Adrenal gland (tissue), 5 donors: ENCODE results near the gene APOL1.

Experiments
- POLR2A ChIP-seq, 2 donors: fragments of 450-650 bp; IDR thresholded peaks; one replicate each; pipeline ENCODE4 v1.6.1; 2017; ENCODE audit warnings: antibody characterized with exemption in 2 of 2, mild to moderate bottlenecking in 2 of 2, moderate library complexity in 1 of 2
- TF ChIP-seq, protein P1 (sequence below), 6 experiments: fragments of 450-650 bp in 4 of 6; fragments of 200-600 bp in 2 of 6; sonication (generic) in 1 of 6; IDR thresholded peaks; 1 replicate in 5 of 6; 2 replicates in 1 of 6; pipeline versions ENCODE4 v1.5.1 to v1.8.0; 2016 to 2021; ENCODE audit warnings: antibody characterized with exemption in 6 of 6, mild to moderate bottlenecking in 2 of 6, moderate library complexity in 1 of 6
- donor health status: DM: no; HTN: no; CAD: no.

GRCh38 chr22:36212901-36213300, 40.0 kb upstream of the APOL1 start:
- TF ChIP-seq, protein P1, sequence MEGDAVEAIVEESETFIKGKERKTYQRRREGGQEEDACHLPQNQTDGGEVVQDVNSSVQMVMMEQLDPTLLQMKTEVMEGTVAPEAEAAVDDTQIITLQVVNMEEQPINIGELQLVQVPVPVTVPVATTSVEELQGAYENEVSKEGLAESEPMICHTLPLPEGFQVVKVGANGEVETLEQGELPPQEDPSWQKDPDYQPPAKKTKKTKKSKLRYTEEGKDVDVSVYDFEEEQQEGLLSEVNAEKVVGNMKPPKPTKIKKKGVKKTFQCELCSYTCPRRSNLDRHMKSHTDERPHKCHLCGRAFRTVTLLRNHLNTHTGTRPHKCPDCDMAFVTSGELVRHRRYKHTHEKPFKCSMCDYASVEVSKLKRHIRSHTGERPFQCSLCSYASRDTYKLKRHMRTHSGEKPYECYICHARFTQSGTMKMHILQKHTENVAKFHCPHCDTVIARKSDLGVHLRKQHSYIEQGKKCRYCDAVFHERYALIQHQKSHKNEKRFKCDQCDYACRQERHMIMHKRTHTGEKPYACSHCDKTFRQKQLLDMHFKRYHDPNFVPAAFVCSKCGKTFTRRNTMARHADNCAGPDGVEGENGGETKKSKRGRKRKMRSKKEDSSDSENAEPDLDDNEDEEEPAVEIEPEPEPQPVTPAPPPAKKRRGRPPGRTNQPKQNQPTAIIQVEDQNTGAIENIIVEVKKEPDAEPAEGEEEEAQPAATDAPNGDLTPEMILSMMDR (IDR thresholded peaks at IDR 0.05), result no peak
- TF ChIP-seq POLR2A (IDR thresholded peaks at IDR 0.05), result no peak
